HG03139 (cell line): Measurements from ENCODE around the gene ACAP2.
"Not testable (repeated sequence)": the region's sequence is repeated elsewhere in the genome, so short reads cannot be mapped to it uniquely, and the experiment has no call there.

ENCODE experiments used
- ATAC-seq: cut with Tn5 transposase; IDR thresholded peaks from one replicate; pipeline ENCODE4 v1.9.1; 2021; ENCODE audit not compliant: unreplicated experiment

Gene ACAP2

GRCh38 chr3:195247863-195248189, 195.0 kb downstream of the ACAP2 start:
- no peak for ATAC-seq

GRCh38 chr3:195247086-195247862, 195.5 kb downstream of the ACAP2 start:
- no peak for ATAC-seq

- no peak for ATAC-seq
These were observed 196.2 kb downstream of the ACAP2 start for GRCh38 chr3:195246581-195246995.

GRCh38 chr3:195245531-195245951, 197.3 kb downstream of the ACAP2 start:
- no peak for ATAC-seq

GRCh38 chr3:195241592-195242355, 201.0 kb downstream of the ACAP2 start:
- ATAC-seq, result no peak

GRCh38 chr3:195240939-195241338, 201.9 kb downstream of the ACAP2 start:
- no peak for ATAC-seq

GRCh38 chr3:195240171-195240701, 202.6 kb downstream of the ACAP2 start:
- no peak for ATAC-seq

GRCh38 chr3:195239121-195239520, 203.7 kb downstream of the ACAP2 start:
- no peak for ATAC-seq

GRCh38 chr3:195238586-195239118, 204.2 kb downstream of the ACAP2 start:
- ATAC-seq, result no peak

- ATAC-seq, result no peak
These were observed 204.7 kb downstream of the ACAP2 start for GRCh38 chr3:195238081-195238571.

- ATAC-seq, result no peak
These were observed 205.8 kb downstream of the ACAP2 start for GRCh38 chr3:195236801-195237570.

GRCh38 chr3:195236076-195236798, 206.6 kb downstream of the ACAP2 start:
- no peak for ATAC-seq

- no peak for ATAC-seq
These were observed 212.6 kb downstream of the ACAP2 start for GRCh38 chr3:195230244-195230643.

- not testable (repeated sequence) for ATAC-seq
These were observed 213.9 kb downstream of the ACAP2 start for GRCh38 chr3:195228886-195229285.

- no peak for ATAC-seq
These were observed 214.9 kb downstream of the ACAP2 start for GRCh38 chr3:195227871-195228270.

GRCh38 chr3:195226900-195227447, 215.8 kb downstream of the ACAP2 start:
- no peak for ATAC-seq

GRCh38 chr3:195226445-195226844, 216.4 kb downstream of the ACAP2 start:
- ATAC-seq, result no peak

GRCh38 chr3:195224980-195225580, 217.7 kb downstream of the ACAP2 start:
- no peak for ATAC-seq
